GM12891 (cell line): ENCODE data around the gene MYO7A.

Source experiments
- POLR2A ChIP-seq: IDR thresholded peaks from 2 replicates; pipeline ENCODE4 v1.6.1; 2011; ENCODE audit warnings: low read depth, low read length, control low read depth
- SPI1 ChIP-seq: IDR thresholded peaks from 2 replicates; pipeline ENCODE4 v1.6.1; 2011; ENCODE audit warnings: low read depth, low read length, control low read depth
- TAF1 ChIP-seq: IDR thresholded peaks from 2 replicates; pipeline ENCODE4 v1.6.1; 2011; ENCODE audit warnings: low read depth, low read length, control low read depth

- TF ChIP-seq TAF1: no peak
- no peak for TF ChIP-seq POLR2A
- TF ChIP-seq SPI1: no peak
These were observed 39.6 kb upstream of the MYO7A start for GRCh38 chr11:77088236-77089003.
